WTC11 (cell line): Measurements from ENCODE around the gene PIP4K2C. TPM values are rescaled to one million over a fixed set of nuclear protein-coding genes. Genes with fewer than 3 reads are reported as not detected.

Experiments used
- total RNA-seq: library from RNA; stranded (reverse); gene quantifications from 3 replicates; pipeline ENCODE4 v1.2.3, GENCODE V29; 2021

Gene PIP4K2C
- total RNA-seq, 1 experiment from 2014 or later: 25.4 TPM

Other genes with a start within 250 kb of the PIP4K2C start
- 34.7 to 39.8 TPM (median 37.5 TPM) in 3 replicates for gene R3HDM2, start 160.1 kb upstream of the PIP4K2C start, total RNA-seq
- 0.09 to 0.20 TPM (median 0.16 TPM) in 3 replicates for gene INHBC, start 156.4 kb upstream of the PIP4K2C start, total RNA-seq
- gene INHBE, start 135.9 kb upstream of the PIP4K2C start, total RNA-seq: 3.2 to 5.0 TPM (median 3.3 TPM) in 3 replicates
- 16.2 to 19.1 TPM (median 16.7 TPM) in 3 replicates for gene GLI1, start 131.4 kb upstream of the PIP4K2C start, total RNA-seq
- gene ARHGAP9, start 111.3 kb upstream of the PIP4K2C start, total RNA-seq: 3.6 to 3.9 TPM (median 3.8 TPM) in 3 replicates
- gene MARS1, start 103.1 kb upstream of the PIP4K2C start, total RNA-seq: 283 to 367 TPM (median 314 TPM) in 3 replicates
- 3.4 to 5.3 TPM (median 3.9 TPM) in 3 replicates for gene DDIT3, start 70.7 kb upstream of the PIP4K2C start, total RNA-seq
- gene MBD6, start 68.4 kb upstream of the PIP4K2C start, total RNA-seq: 46.3 to 59.4 TPM (median 56.2 TPM) in 3 replicates
- gene DCTN2, start 44.0 kb upstream of the PIP4K2C start, total RNA-seq: 93.5 to 94.4 TPM (median 94.4 TPM) in 3 replicates
- 15.9 to 17.9 TPM (median 16.1 TPM) in 3 replicates for gene KIF5A, start 41.1 kb upstream of the PIP4K2C start, total RNA-seq
- gene DTX3, start 13.6 kb downstream of the PIP4K2C start, total RNA-seq: 52.4 to 57.0 TPM (median 55.7 TPM) in 3 replicates
- 11.9 to 19.0 TPM (median 17.2 TPM) in 3 replicates for gene ARHGEF25, start 20.2 kb downstream of the PIP4K2C start, total RNA-seq
- gene B4GALNT1, start 42.0 kb downstream of the PIP4K2C start, total RNA-seq: 0.46 to 1.2 TPM (median 1.2 TPM) in 3 replicates
- gene OS9, start 102.9 kb downstream of the PIP4K2C start, total RNA-seq: 77.5 to 93.9 TPM (median 93.1 TPM) in 3 replicates
- 2.0 to 2.7 TPM (median 2.3 TPM) in 3 replicates for gene AGAP2, start 147.6 kb downstream of the PIP4K2C start, total RNA-seq
- gene TSPAN31, start 153.8 kb downstream of the PIP4K2C start, total RNA-seq: 9.9 to 18.6 TPM (median 18.4 TPM) in 3 replicates
- gene CDK4, start 161.1 kb downstream of the PIP4K2C start, total RNA-seq: 125 to 152 TPM (median 145 TPM) in 3 replicates
- gene MARCHF9, start 163.9 kb downstream of the PIP4K2C start, total RNA-seq: 6.2 to 9.6 TPM (median 9.2 TPM) in 3 replicates
- gene CYP27B1, start 175.9 kb downstream of the PIP4K2C start, total RNA-seq: 2.1 to 3.2 TPM (median 2.8 TPM) in 3 replicates
- gene METTL1, start 180.9 kb downstream of the PIP4K2C start, total RNA-seq: 25.5 to 31.7 TPM (median 28.6 TPM) in 3 replicates
- 3.2 to 3.8 TPM (median 3.3 TPM) in 3 replicates for gene EEF1AKMT3, start 181.4 kb downstream of the PIP4K2C start, total RNA-seq
- 48.6 to 49.5 TPM (median 48.7 TPM) in 3 replicates for gene TSFM, start 191.6 kb downstream of the PIP4K2C start, total RNA-seq
- 0.42 to 0.78 TPM (median 0.57 TPM) in 3 replicates for gene AVIL, start 227.5 kb downstream of the PIP4K2C start, total RNA-seq